Left lung (tissue), 10 donors: ENCODE results near the gene TASOR2. TPM values are rescaled to one million over a fixed set of nuclear protein-coding genes. Genes with fewer than 3 reads are reported as not detected.
A peak's percentile ranks its signal among the peaks of the same experiment; 100 is the strongest.

Source experiments
- ATAC-seq: fragments of 200-7000 bp; cut with Tn5 transposase; one replicate; pipeline ENCODE4 v1.9.1; 2020; ENCODE audit warnings: moderate library complexity
- DNase-seq, 4 donors: peaks; one replicate each; pipeline ENCODE4 v3.0.0-alpha.2; 2013 to 2020
- H3K27ac ChIP-seq, 2 donors: fragments of 200-600 bp; sonication (generic) in 1 of 2; one replicate each; pipeline versions ENCODE4 v1.5.0 to v1.8.0; 2020 to 2021
- H3K27me3 ChIP-seq, 2 donors: fragments of 200-600 bp; sonication (generic) in 1 of 2; one replicate each; pipeline versions ENCODE4 v1.5.0 to v1.8.0; 2020 to 2021
- H3K36me3 ChIP-seq, 2 donors: fragments of 200-600 bp; sonication (generic) in 1 of 2; one replicate each; pipeline versions ENCODE4 v1.5.0 to v1.8.0; 2020 to 2021
- H3K4me1 ChIP-seq, 2 donors: fragments of 200-600 bp; one replicate each; pipeline ENCODE4 v1.8.0; 2021
- H3K4me3 ChIP-seq, 2 donors: fragments of 200-600 bp; sonication (generic) in 1 of 2; one replicate each; pipeline versions ENCODE4 v1.5.0 to v1.8.0; 2020 to 2021; ENCODE audit warnings: mild to moderate bottlenecking in 1 of 2
- H3K9me3 ChIP-seq, 2 donors: fragments of 200-600 bp; sonication (generic) in 1 of 2; one replicate each; pipeline versions ENCODE4 v1.5.0 to v1.8.0; 2020 to 2021
- intact Hi-C, 2 donors: fragments of 100-400 bp; cut with DNase I; formaldehyde crosslinking; loops; one replicate each; pipeline versions ENCODE4 v1.11.2 to v1.14.2; 2022
- polyA plus RNA-seq, 6 donors: library from polyadenylated mRNA; unstranded; fragments of 120-200 nt; gene quantifications; one replicate each; pipeline ENCODE4 v1.2.1, GENCODE V29; 2013; ENCODE audit not compliant: insufficient read length in 6 of 6
- total RNA-seq, 2 donors: library from RNA; stranded (reverse); fragmentation: NEBNext Ultra II Directional; extraction: Animal tissue kit (Norgen Biotek cat#: 25700); gene quantifications; one replicate each; pipeline ENCODE4 v1.2.1, GENCODE V29; 2021
- TF ChIP-seq, protein P1 (sequence below), 2 donors: fragments of 200-600 bp; sonication (generic) in 1 of 2; IDR thresholded peaks; one replicate each; pipeline versions ENCODE4 v1.5.0 to v1.8.0; 2021; ENCODE audit warnings: antibody characterized with exemption in 2 of 2
- donor health status: DM: no; HTN: yes; CAD: no.
- donor health status: DM: no; HTN: no; CAD: no.

The TASOR2 gene
- total and polyA plus RNA-seq, 8 donors, result 35.5 to 66.5 (median 39.6) TPM

DNA sequence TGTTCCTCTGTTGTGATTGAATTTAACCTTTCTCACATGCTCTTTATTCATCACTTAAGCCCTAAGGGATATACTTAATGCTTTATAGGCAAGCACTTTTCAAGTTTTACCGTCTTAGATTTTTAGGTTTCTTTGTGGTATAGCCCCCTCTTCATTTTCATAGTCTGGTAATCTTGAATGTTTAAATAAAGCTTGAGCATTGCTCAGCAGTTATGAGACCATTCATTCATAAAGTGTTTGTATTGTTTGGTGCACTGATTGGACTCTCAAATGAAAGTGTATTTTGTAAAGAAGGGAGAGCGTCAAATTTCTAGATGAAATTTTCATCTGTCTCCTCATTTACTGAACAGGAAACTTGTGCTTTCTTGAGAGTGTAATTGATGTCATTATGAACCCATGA is 25.2 kb downstream of the TASOR2 start:
- TF ChIP-seq, protein P1, sequence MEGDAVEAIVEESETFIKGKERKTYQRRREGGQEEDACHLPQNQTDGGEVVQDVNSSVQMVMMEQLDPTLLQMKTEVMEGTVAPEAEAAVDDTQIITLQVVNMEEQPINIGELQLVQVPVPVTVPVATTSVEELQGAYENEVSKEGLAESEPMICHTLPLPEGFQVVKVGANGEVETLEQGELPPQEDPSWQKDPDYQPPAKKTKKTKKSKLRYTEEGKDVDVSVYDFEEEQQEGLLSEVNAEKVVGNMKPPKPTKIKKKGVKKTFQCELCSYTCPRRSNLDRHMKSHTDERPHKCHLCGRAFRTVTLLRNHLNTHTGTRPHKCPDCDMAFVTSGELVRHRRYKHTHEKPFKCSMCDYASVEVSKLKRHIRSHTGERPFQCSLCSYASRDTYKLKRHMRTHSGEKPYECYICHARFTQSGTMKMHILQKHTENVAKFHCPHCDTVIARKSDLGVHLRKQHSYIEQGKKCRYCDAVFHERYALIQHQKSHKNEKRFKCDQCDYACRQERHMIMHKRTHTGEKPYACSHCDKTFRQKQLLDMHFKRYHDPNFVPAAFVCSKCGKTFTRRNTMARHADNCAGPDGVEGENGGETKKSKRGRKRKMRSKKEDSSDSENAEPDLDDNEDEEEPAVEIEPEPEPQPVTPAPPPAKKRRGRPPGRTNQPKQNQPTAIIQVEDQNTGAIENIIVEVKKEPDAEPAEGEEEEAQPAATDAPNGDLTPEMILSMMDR (IDR thresholded peaks at IDR 0.05), result no peak

DNA sequence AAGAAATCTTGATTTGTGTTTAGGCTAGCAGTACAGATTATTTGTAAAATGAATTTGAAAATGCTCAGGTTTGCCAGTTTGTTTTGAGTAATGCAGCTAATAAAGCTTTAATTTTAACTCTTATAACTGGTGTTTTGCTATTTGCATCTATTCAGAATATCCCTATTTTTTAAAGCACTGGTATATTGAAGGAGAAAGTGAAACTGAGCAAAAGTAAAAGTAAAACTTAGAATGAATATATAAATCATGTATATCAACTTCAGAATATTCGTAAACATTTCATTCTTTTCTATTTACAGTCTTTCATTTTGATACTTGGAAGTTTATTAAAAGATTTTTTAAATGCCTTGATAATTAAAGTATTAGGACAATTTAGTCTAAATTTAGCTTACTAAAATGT is 26.2 kb downstream of the TASOR2 start:
- TF ChIP-seq, protein P1 (IDR thresholded peaks at IDR 0.05), result no peak
- Histone ChIP-seq H3K4me3 (peak overlapping the region in 1 of 2 donors; percentile 3), H3K4me1 (peaks cover 0 to 21% of the 10 kb centered on the region in 2 donors), H3K27ac (peak overlapping the region; percentile 9 to 10), H3K9me3 (no peaks in the 10 kb centered on the region), H3K27me3 (no peaks in the 10 kb centered on the region), H3K36me3 (no peaks in the 10 kb centered on the region)
- peak; percentile 33 for ATAC-seq
- intact Hi-C loops, result no loop called here
- DNase-seq, result no peak

More for the DNA sequence above, 25.2 kb downstream of the TASOR2 start:
- Histone ChIP-seq H3K9me3 (no peaks in the 10 kb centered on the region), H3K4me1 (peaks cover 0 to 21% of the 10 kb centered on the region in 2 donors), H3K36me3 (no peaks in the 10 kb centered on the region), H3K4me3 (no peak overlapping the region), H3K27ac (no peak overlapping the region), H3K27me3 (no peaks in the 10 kb centered on the region)
- DNase-seq (no peak), ATAC-seq (no peak)
- intact Hi-C loops, result no loop called here

DNA sequence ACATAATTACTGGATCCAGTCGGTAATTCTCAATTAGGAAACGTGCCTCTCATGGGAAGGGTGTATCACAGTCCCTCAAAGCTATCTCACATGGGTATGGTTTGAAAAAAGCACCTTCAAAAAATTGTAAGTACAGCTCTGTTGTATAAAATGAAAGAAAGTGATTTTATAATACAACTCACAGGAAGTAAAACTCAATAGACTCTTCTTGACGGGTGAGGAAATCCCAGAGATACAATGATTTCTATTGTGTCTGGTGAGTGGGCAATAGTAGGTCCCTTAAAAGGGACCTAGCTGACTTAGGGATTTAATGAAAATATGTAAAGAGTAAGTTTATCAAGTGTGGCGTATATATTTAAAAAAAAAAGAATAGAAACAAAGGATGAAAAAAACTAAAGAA is 27.0 kb downstream of the TASOR2 start:
- intact Hi-C loops, result no loop called here
- ATAC-seq, result no peak
- peak overlapping the region in 1 of 2 donors; percentile 3 for H3K4me3 ChIP-seq
- no peaks in the 10 kb centered on the region for H3K27me3 ChIP-seq
- H3K36me3 ChIP-seq, result no peaks in the 10 kb centered on the region
- no peak for DNase-seq
- no peaks in the 10 kb centered on the region for H3K9me3 ChIP-seq
- H3K4me1 ChIP-seq, result peaks cover 0 to 21% of the 10 kb centered on the region in 2 donors
- H3K27ac ChIP-seq, result peak overlapping the region; percentile 9 to 10
- TF ChIP-seq, protein P1 (IDR thresholded peaks at IDR 0.05), result no peak

DNA sequence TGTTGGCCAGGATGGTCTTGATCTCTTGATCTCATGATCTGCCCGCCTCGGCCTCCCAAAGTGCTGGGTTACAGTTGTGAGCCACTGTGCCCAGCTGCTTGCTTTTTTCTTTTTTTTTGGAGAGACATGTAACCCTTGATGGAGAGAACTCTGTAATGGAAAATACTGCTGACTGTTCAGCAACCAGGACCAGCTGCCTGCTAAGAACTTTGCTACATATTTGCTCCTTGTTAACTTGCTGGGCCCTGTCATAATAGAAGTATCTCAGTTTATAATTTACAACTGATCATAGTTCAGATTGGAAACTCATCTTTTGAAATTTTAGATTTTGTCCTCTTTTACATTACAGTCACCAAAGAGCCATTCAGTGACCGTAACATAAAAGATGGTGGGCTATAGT is 34.9 kb downstream of the TASOR2 start:
- intact Hi-C loops, result no loop called here
- peak in 1 of 4 donors; percentile 28 for DNase-seq
- Histone ChIP-seq H3K27ac (no peak overlapping the region), H3K27me3 (no peaks in the 10 kb centered on the region), H3K4me1 (no peaks in the 10 kb centered on the region), H3K36me3 (peaks cover 0 to 32% of the 10 kb centered on the region in 2 donors), H3K9me3 (no peaks in the 10 kb centered on the region), H3K4me3 (no peak overlapping the region)
- no peak for ATAC-seq
- TF ChIP-seq, protein P1 (IDR thresholded peaks at IDR 0.05), result no peak

DNA sequence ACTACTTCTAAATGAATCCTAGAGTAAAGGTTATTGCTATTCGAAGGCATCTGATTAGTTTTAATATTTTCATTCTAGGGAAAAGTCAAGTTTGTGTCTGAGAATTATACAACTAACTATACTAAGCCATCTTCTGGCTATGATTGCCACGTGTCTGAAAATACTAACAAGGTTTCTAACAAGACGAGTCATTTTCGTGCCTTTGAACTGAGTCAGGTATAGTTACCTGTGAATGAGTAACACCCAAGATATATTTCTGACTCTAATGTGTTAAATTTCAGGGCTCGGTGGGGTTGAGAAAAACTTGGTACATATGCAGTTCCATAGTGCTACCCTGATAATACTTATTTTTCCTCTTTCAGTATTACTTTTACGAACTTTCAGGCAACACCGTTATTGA is 35.5 kb downstream of the TASOR2 start:
- no peaks in the 10 kb centered on the region for H3K4me1 ChIP-seq
- H3K27ac ChIP-seq, result no peak overlapping the region
- H3K9me3 ChIP-seq, result no peaks in the 10 kb centered on the region
- H3K36me3 ChIP-seq, result peaks cover 0 to 37% of the 10 kb centered on the region in 2 donors
- DNase-seq (no peak), ATAC-seq (no peak)
- TF ChIP-seq, protein P1 (IDR thresholded peaks at IDR 0.05), result no peak
- intact Hi-C loops, result no loop called here
- no peaks in the 10 kb centered on the region for H3K27me3 ChIP-seq
- no peak overlapping the region for H3K4me3 ChIP-seq
